Lung microvascular endothelial cell (primary cell): Measurements from ENCODE around the gene INPP5K. TPM values are rescaled to one million over a fixed set of nuclear protein-coding genes. Genes with fewer than 3 reads are reported as not detected.

Source experiments
- DNase-seq, 2 donors: peaks; one replicate each; pipeline versions ENCODE4 v3.0.0 to v3.0.0-alpha.2; 2010; ENCODE audit warnings: low read depth in 2 of 2
- total RNA-seq: library from RNA; depleted of rRNA; stranded (reverse); fragments of >200 nt; gene quantifications from 2 replicates; pipeline ENCODE4 v1.2.1, GENCODE V29; 2014

INPP5K gene
- total RNA-seq, 1 donor from 2014 or later = 47.8 TPM

GRCh38 chr17:1486802-1487695 is 29.4 kb downstream of the INPP5K start:
- peak in 1 of 2 donors; percentile 69 for DNase-seq

- DNase-seq = peak; percentile 54 to 73
Measured at GRCh38 chr17:1485423-1486376, 30.7 kb downstream of the INPP5K start.

DNA sequence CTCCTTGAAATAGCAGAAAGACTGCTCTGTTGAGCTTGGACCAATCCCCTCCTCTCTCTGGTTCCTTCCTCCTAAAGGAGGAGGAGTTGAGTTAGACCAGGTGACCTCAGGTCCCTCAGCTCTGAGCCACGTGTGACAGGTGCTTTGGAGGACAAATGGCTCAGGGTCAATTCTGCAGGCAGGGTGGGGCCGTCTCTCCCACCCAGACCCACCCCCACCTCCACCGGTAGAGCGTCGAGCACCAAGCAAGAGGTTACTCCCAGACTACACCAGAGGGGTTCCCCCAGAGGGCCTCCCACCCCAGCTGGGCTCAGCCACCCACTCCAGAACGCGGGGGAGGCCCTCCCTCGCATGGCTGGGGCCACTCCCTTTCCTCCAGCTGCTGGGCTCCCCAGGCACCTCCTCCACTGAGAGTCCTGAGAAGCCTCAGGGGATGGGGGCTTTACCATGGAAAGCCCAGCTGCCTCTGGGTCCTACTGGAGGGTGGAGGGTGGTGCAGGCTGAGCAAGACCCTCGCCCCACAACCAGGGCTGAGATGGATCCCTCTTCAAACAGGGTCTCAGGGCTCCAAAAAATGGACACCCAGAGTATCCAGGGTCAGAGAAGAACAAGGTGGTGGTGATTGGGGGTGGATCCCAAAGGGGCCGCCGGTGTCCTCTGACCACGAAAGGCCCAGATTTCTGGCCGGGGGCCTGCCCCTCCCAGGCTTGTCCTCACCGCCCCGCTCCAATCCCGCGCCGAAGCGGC is 31.6 kb downstream of the INPP5K start:
- DNase-seq = peak in 1 of 2 donors; percentile 51

DNA sequence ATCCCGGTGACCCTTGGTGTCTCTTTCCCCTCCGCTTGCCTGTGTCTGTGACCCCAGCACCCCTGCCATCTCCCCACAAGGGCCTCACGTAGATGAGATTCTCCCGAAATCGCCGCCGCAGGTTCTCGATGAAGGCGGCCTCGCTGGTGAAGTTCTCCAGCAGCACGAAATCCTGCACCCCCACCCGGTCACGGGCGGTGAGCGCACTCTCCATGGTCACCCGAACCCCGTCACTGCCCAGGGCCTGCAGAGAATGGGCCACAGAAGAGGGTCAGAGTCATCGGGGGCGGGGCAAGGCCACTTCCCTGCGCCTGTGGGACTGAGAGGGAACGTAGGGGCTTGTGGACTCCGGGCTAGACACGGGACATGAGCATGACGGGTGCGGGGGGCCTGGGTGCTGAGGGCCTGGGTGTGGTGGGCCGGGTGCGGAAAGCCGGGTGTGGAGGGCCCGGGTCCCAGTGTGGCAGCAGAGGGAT is 32.3 kb downstream of the INPP5K start:
- no peak for DNase-seq

DNA sequence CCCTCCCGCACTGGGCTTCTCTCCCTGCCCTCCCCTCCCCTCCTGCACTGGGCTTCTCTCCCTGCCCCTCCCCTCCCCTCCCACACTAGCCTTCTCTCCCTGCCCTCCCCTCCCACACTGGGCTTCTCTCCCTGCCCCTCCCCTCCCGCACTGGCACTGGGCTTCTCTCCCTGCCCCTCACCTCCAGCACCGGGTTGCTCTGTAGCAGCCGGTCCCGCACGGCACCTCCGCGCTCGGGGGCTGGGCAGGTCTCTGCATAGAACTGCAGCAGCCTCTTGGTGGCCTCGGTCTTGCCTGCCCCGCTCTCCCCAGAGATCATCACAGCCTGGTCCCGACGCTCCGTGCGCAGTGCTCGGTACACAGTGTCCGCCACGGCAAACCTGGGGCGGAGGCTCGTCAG is 33.7 kb downstream of the INPP5K start:
- DNase-seq = no peak

DNA sequence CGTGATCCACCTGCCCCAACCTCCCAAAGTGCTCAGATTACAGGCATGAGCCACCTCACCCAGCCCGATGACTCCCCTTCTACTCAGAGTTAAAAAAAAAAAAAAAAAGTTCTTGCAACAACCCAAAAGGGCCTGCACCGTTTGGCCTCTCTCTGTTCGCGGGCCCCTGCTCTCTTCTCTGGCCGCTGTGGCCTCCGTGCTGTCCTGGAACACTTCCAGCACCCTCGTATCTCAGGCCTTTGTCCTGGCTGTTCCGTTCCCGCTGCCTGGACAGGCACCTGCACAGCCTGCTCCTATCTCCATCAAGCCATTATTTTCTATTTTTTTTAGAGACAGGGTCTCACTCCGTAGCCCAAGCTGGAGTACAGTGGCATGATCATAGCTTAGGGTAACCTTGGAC is 34.7 kb downstream of the INPP5K start:
- no peak for DNase-seq

GRCh38 chr17:1480747-1481465 is 35.5 kb downstream of the INPP5K start:
- DNase-seq = no peak

DNA sequence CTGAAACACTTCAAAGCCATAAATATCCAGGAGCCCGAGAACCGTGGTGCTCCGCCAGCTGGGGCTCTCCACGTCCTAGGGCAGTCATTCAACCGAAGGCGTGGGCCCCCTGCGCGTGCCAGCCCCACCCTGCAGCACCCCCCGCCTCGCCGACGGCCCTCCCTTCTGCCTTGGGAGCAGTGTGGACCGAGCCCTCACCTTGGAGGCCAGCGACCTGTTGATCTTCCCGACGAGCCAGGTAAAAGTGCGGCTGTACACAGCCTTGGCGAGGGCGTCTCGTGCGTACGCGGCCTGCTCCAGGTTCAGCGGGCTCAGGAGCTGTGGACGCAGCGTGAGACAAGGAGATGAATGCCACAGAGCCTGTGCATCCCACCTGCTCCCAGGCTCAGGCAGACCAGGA is 38.0 kb downstream of the INPP5K start:
- no peak for DNase-seq

DNA sequence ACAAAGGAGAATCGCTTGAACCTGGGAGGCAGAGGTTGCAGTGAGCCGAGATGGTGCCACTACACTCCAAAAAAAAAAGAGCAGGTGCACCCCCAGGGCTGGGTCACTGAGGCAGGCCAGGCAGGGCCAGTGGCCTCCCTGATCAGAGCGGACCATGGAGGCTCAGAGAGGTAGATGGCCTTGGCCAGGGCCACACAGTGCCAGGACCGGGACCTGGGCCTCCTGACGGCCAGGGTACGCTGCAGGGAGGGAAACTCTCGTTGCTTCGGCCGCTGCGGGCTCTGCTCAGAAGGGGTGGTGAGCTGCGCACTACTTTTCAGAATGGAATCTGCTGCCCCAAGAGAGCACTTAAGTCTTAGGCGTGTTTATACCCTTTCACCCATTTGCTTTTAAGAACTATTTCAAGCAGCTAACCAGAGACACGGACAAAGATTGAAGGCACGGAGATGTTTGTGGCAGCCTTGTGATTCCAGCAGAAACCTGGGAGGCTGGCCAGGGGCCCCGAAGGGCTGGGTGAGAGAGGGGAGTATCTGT is 41.0 kb downstream of the INPP5K start:
- DNase-seq = no peak

GRCh38 chr17:1474402-1475189 is 41.8 kb downstream of the INPP5K start:
- DNase-seq = peak; percentile 63 to 65

GRCh38 chr17:1473841-1474240 is 42.6 kb downstream of the INPP5K start:
- DNase-seq = no peak

DNA sequence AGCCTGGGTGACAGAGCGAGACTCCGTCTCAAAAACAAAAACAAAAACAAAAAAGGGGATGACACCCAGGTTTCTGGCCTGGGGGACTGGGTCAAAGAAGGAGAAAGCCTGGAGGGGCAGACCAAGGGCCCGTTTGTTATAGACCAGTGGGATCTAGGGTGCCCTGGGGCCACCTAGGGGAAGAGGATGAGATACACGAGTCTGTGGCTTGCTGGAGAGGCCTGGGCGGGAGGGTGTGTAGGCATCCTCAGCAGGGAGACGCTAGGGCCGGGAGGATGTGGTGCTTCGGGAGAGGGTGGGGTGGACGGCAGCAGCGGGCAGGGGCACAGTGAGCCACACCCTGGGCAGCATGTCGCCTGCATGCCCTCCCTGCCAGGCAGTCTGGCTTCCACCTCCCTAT is 43.2 kb downstream of the INPP5K start:
- DNase-seq = no peak

DNA sequence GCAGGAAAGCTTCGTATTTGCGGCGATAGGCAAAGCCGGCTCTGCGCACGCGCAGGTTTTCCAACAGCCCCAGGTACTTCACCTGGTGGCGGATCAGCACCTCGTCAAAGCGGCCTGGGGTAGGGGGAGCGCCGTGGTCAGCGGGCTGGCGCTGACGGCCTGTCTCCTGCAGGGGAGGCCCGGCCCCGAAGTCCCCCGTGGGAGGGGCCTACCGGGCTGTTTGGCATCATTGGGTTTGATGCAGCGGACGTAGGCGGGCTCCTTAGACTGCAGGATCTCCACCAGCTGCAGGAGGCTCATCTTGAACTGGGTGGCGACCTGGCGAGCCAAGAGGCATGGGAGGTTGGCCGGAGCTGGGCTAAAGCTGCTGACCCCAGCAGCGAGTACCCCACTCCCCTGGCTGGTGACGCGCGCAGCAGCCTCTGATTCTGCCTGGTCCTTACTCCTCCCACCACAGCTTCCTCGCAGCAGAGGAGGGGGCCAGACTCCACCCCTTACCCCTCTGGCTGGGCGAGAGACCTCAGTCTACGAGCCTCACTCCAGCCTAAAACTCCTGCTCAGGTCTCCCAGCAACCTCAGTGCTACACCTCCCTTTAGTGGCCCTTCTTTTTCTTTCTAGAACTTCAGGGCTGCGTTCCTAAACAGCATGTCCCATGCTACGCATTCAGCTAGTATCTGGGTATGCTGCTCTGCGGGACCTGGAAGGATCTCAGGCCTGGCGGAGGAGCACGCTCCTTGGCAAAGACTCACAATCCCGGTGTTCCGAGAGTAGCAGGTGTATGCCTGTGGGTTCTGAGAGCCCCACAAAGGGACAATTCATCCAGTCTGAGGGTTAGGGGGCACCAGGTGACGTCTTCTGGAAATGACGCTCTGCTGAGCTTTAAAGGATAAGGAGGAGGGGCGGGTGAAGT is 44.2 kb downstream of the INPP5K start:
- DNase-seq = no peak

DNA sequence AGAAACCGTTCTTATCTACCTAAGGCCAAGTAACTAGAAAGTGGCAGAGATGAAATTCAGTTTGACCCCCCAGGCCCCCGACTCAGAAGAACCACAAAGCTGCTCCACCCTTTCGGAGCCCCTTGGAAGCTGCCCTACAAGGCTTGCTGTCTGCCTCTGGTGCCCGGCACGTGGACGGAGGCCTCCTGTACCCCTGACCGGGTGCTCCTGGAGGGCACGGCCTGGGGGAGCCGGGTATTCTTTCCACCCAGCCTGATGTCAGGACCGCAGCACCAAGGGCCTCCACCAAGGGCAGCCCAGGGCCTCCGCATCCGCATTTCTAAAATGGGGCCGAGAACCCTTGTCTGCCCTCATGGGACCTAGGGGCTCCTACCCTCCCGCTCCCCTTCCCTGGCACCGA is 44.9 kb downstream of the INPP5K start:
- no peak for DNase-seq

- no peak for DNase-seq
Measured at GRCh38 chr17:1470755-1471462, 45.5 kb downstream of the INPP5K start.

DNA sequence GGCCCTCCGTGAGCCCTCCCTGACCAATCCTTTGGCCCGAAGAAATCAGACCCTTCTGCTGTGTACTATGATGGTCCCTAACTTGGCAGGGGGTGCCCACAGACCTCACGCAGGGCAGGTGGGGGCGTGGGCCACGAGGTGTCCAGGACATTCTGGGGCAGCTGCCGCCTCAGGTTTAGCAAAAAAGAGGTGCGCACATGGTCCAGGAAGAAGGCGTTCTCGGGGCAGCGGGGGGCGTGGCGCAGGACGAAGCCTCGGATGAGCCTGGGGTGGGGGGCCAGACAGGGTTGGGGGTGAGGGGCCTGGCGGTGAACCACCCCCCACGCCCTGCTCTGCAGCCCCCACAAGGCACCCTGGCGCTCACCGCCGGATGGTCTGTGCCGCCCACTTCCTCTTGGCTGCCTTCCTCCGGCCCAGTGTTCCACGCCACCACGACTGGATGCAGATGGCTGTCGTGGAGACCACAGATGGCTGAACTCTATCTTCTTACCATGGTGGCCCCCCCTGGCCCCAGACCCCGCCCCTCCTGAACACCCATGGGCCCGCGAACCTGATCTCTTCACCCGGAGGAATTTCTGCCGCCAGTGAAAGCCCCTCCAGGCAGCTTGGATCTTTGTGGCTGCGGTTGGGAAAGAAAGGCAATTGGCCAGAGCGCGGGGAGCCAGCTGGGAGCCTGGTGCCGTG is 46.2 kb downstream of the INPP5K start:
- DNase-seq = no peak

GRCh38 chr17:1469231-1469852 is 47.1 kb downstream of the INPP5K start:
- no peak for DNase-seq
